ENCODE results near the gene ADGRF3. TPM values are rescaled to one million over a fixed set of nuclear protein-coding genes. Genes with fewer than 3 reads are reported as not detected.

The ADGRF3 gene
- total and polyA plus RNA-seq, 2 of the 13 experiments (the other 11 are each of a cell fraction or from before 2014, with no cell fraction given), result 0.40 to 1.5 TPM

DNA sequence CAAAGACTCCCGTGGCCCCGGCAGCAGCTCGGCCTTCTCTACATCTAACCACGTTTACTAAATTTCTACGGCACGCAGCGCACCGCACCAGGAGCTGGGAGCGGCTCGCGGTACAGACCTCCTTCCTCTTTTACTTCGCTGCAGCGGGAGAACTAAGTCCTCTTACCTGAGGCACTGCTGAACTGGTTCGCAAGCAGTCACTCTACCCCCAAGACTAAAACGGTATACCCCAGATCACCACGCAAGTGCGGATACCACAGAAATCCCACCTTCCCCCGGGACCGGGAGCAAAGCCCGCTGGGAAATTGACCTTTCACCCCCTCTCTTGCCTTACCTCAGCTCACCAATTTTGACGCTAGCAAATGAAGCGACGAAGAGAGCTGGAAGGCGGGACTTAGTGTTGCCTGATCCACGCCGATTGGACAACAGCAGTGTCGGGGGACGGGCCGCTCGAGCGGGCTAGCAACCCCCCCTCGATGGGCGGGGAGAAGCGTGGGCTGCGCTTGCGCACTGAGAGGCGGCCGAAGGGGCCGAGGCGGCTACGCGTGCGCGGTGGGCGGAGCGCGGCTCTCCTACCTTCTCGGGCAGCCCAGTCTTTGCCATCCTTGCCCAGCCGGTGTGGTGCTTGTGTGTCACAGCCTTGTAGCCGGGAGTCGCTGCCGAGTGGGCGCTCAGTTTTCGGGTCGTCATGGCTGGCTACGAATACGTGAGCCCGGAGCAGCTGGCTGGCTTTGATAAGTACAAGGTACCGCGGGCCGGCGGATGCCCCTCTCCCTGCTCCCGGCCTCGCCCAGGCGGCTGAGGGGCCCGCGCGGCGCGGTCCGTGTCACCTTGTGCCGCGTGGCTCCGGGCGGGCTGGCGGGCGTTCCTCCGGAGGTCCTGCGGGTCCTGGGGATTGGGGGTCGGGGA lies 790 bp downstream of the ADGRF3 start, which contains the start of gene SELENOI (continued):
- TF ChIP-seq, protein P1, sequence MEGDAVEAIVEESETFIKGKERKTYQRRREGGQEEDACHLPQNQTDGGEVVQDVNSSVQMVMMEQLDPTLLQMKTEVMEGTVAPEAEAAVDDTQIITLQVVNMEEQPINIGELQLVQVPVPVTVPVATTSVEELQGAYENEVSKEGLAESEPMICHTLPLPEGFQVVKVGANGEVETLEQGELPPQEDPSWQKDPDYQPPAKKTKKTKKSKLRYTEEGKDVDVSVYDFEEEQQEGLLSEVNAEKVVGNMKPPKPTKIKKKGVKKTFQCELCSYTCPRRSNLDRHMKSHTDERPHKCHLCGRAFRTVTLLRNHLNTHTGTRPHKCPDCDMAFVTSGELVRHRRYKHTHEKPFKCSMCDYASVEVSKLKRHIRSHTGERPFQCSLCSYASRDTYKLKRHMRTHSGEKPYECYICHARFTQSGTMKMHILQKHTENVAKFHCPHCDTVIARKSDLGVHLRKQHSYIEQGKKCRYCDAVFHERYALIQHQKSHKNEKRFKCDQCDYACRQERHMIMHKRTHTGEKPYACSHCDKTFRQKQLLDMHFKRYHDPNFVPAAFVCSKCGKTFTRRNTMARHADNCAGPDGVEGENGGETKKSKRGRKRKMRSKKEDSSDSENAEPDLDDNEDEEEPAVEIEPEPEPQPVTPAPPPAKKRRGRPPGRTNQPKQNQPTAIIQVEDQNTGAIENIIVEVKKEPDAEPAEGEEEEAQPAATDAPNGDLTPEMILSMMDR (CRISPR knock-in tag; IDR thresholded peaks at IDR 0.05), result no peak; the same call in 1 of the 2 replicates
- peak; percentile 98; the same call in 1 of the 2 replicates for TF ChIP-seq ZNF337 (CRISPR knock-in tag; IDR thresholded peaks at IDR 0.05; ENCODE audit: borderline replicate concordance, low read depth)
- peak; percentile 63; the same call in 1 of the 2 replicates for TF ChIP-seq ZBTB7B (CRISPR knock-in tag; IDR thresholded peaks at IDR 0.05)
- TF ChIP-seq, protein P2, sequence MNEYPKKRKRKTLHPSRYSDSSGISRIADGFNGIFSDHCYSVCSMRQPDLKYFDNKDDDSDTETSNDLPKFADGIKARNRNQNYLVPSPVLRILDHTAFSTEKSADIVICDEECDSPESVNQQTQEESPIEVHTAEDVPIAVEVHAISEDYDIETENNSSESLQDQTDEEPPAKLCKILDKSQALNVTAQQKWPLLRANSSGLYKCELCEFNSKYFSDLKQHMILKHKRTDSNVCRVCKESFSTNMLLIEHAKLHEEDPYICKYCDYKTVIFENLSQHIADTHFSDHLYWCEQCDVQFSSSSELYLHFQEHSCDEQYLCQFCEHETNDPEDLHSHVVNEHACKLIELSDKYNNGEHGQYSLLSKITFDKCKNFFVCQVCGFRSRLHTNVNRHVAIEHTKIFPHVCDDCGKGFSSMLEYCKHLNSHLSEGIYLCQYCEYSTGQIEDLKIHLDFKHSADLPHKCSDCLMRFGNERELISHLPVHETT (CRISPR knock-in tag; conservative IDR thresholded peaks at IDR 0.05), result no peak; the same call in 1 of the 2 replicates
- TF ChIP-seq, protein P3, sequence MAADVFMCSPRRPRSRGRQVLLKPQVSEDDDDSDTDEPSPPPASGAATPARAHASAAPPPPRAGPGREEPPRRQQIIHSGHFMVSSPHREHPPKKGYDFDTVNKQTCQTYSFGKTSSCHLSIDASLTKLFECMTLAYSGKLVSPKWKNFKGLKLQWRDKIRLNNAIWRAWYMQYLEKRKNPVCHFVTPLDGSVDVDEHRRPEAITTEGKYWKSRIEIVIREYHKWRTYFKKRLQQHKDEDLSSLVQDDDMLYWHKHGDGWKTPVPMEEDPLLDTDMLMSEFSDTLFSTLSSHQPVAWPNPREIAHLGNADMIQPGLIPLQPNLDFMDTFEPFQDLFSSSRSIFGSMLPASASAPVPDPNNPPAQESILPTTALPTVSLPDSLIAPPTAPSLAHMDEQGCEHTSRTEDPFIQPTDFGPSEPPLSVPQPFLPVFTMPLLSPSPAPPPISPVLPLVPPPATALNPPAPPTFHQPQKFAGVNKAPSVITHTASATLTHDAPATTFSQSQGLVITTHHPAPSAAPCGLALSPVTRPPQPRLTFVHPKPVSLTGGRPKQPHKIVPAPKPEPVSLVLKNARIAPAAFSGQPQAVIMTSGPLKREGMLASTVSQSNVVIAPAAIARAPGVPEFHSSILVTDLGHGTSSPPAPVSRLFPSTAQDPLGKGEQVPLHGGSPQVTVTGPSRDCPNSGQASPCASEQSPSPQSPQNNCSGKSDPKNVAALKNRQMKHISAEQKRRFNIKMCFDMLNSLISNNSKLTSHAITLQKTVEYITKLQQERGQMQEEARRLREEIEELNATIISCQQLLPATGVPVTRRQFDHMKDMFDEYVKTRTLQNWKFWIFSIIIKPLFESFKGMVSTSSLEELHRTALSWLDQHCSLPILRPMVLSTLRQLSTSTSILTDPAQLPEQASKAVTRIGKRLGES (CRISPR knock-in tag; IDR thresholded peaks at IDR 0.05; ENCODE audit: borderline replicate concordance), result no peak
- peak; percentile 95 for TF ChIP-seq THAP11 (CRISPR knock-in tag; IDR thresholded peaks at IDR 0.05)
- no peak for TF ChIP-seq ZNF615 (CRISPR knock-in tag; IDR thresholded peaks at IDR 0.05; ENCODE audit: borderline replicate concordance)
- TF ChIP-seq MED1 (CRISPR knock-in tag; IDR thresholded peaks at IDR 0.05), result peak; percentile 75
- no peak for TF ChIP-seq SRSF4 (IDR thresholded peaks at IDR 0.05; ENCODE audit: low read depth, low read length, poor library complexity, severe bottlenecking)
- peak; percentile 75; the same call in 1 of the 2 replicates for TF ChIP-seq ZZZ3 (CRISPR knock-in tag; IDR thresholded peaks at IDR 0.05; ENCODE audit: borderline replicate concordance)
- TF ChIP-seq HDAC2 (CRISPR knock-in tag; IDR thresholded peaks at IDR 0.05), result peak; percentile 73
- TF ChIP-seq ZNF121 (CRISPR knock-in tag; IDR thresholded peaks at IDR 0.05), result 0 out of 2 replicates have a peak, but pooled peaks have one; percentile 16
- no peak for TF ChIP-seq ZKSCAN8 (CRISPR knock-in tag; IDR thresholded peaks at IDR 0.05; ENCODE audit: borderline replicate concordance)
- TF ChIP-seq MEIS2 (CRISPR knock-in tag; IDR thresholded peaks at IDR 0.05), result peak; percentile 82
- TF ChIP-seq RBM39 (IDR thresholded peaks at IDR 0.05; ENCODE audit: low read depth, low read length, poor library complexity, severe bottlenecking), result peak; percentile 88
- TF ChIP-seq, protein P4, sequence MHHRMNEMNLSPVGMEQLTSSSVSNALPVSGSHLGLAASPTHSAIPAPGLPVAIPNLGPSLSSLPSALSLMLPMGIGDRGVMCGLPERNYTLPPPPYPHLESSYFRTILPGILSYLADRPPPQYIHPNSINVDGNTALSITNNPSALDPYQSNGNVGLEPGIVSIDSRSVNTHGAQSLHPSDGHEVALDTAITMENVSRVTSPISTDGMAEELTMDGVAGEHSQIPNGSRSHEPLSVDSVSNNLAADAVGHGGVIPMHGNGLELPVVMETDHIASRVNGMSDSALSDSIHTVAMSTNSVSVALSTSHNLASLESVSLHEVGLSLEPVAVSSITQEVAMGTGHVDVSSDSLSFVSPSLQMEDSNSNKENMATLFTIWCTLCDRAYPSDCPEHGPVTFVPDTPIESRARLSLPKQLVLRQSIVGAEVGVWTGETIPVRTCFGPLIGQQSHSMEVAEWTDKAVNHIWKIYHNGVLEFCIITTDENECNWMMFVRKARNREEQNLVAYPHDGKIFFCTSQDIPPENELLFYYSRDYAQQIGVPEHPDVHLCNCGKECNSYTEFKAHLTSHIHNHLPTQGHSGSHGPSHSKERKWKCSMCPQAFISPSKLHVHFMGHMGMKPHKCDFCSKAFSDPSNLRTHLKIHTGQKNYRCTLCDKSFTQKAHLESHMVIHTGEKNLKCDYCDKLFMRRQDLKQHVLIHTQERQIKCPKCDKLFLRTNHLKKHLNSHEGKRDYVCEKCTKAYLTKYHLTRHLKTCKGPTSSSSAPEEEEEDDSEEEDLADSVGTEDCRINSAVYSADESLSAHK (CRISPR knock-in tag; IDR thresholded peaks at IDR 0.05; ENCODE audit: borderline replicate concordance), result 0 out of 2 replicates have a peak, but pooled peaks have one; percentile 80
- peak; percentile 87; the same call in 1 of the 2 replicates for TF ChIP-seq ZNF138 (CRISPR knock-in tag; IDR thresholded peaks at IDR 0.05; ENCODE audit: low read depth)
